OCI-LY1 (cell line): Measurements from ENCODE around the gene PPP2R3C.

Experiments used
- CTCF ChIP-seq: fragments of 200-600 bp; sonication (generic), shearing (Covaris generic); IDR thresholded peaks from 2 replicates; pipeline ENCODE4 v1.5.1; 2017; ENCODE audit warnings: mild to moderate bottlenecking, antibody characterized with exemption, low read length, moderate library complexity, mixed read lengths
- EZH2 ChIP-seq: fragments of 200-600 bp; sonication (generic), shearing (Covaris generic); IDR thresholded peaks from 2 replicates; pipeline ENCODE4 v1.8.0; 2017; ENCODE audit warnings: borderline replicate concordance, mixed run types, mild to moderate bottlenecking, antibody characterized with exemption, low read length, moderate library complexity, mixed read lengths

DNA sequence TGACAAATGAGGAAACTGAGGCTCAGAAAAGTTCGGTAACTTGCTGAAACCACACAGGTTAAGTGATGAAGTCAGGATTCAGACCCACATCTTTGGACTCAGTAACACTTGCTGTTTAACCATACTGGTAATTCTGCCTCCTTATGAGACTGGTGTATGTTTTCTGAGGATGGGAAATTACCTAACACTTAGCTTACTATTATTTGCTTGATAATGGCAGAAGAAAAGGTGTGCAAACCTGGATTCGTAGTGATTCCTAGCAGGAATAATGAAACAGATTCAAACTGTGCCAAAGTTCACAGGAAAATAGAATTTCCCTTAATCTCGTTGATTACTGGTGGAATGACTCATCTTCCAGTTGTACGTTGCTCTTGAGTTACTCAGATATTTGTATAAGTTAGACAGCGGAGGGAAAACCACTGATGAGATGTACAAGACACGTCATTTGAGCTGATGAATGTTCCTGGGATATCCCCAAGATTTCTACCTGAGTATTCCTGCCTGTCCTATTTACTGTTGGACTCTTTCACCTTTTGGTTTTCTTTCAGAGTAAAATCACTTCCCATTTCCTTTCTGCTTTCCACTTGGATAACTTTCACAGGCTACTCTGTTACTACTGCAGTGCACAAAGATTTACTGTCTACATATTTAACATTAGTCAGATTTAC is 38.1 kb upstream of the PPP2R3C start:
- TF ChIP-seq CTCF (no peak), EZH2 (no peak)
